Measurements from ENCODE around the gene STMP1. TPM values are rescaled to one million over a fixed set of nuclear protein-coding genes. Genes with fewer than 3 reads are reported as not detected.
A peak's percentile ranks its signal among the peaks of the same experiment; 100 is the strongest.

STMP1 gene
- total and polyA plus RNA-seq, 7 donors, result 17.1 to 42.0 (median 25.1) TPM

GRCh38 chr7:135709508-135709907, 47.2 kb downstream of the STMP1 start:
- Histone ChIP-seq H3K4me3 (no peak overlapping the region), H3K36me3 (ENCODE audit: insufficient read depth in 1 of 2, low read depth in 1 of 2) (no peaks in the 10 kb centered on the region), H3K9me3 (no peaks in the 10 kb centered on the region), H3K27me3 (ENCODE audit: insufficient read depth in 3 of 3, low read length in 2 of 3) (no peaks in the 10 kb centered on the region), H3K4me1 (no peaks in the 10 kb centered on the region), H3K27ac (no peak overlapping the region)
- ATAC-seq, result no peak
- no peak for DNase-seq
- no peak for TF ChIP-seq CTCF (IDR thresholded peaks at IDR 0.05)
- intact Hi-C loops (cut with DNase I), result loop anchor here in 1 of 2 donors (5.0 kb wide), 1 partner anchor 37 kb away; no protein-coding TSS in a partner anchor
- WGBS, 3 donors, result 92 to 93% (median 92%) methylated on average over 3 of the region's 3 CpGs

- Histone ChIP-seq H3K9me3 (no peaks in the 10 kb centered on the region), H3K4me3 (no peak overlapping the region), H3K27ac (no peak overlapping the region), H3K27me3 (ENCODE audit: insufficient read depth in 3 of 3, low read length in 2 of 3) (no peaks in the 10 kb centered on the region), H3K36me3 (ENCODE audit: insufficient read depth in 1 of 2, low read depth in 1 of 2) (no peaks in the 10 kb centered on the region), H3K4me1 (no peaks in the 10 kb centered on the region)
- DNase-seq (no peak), ATAC-seq (peak in 2 of 4 donors; percentile 42 to 54)
- TF ChIP-seq CTCF (IDR thresholded peaks at IDR 0.05), result peak; percentile 53
- intact Hi-C loops (cut with DNase I), result no loop called here
- WGBS, 3 donors, result 48 to 50% (median 49%) methylated on average over 10 to 11 of the region's 11 CpGs
Observed at GRCh38 chr7:135710417-135711138, 48.3 kb downstream of the STMP1 start.

GRCh38 chr7:135711139-135711469, 48.8 kb downstream of the STMP1 start:
- DNase-seq, result no peak
- H3K27ac ChIP-seq, result no peak overlapping the region
- 55 to 62% (median 60%) methylated on average over 8 of the region's 8 CpGs for WGBS, 3 donors
- TF ChIP-seq CTCF (IDR thresholded peaks at IDR 0.05), result no peak
- H3K27me3 ChIP-seq (ENCODE audit: insufficient read depth in 3 of 3, low read length in 2 of 3), result no peaks in the 10 kb centered on the region
- H3K36me3 ChIP-seq (ENCODE audit: insufficient read depth in 1 of 2, low read depth in 1 of 2), result no peaks in the 10 kb centered on the region
- H3K4me3 ChIP-seq, result no peak overlapping the region
- no peak for ATAC-seq
- no peaks in the 10 kb centered on the region for H3K9me3 ChIP-seq
- H3K4me1 ChIP-seq, result no peaks in the 10 kb centered on the region
- intact Hi-C loops (cut with DNase I), result no loop called here

GRCh38 chr7:135712182-135712782, 50.0 kb downstream of the STMP1 start:
- no peak overlapping the region for H3K27ac ChIP-seq
- H3K27me3 ChIP-seq (ENCODE audit: insufficient read depth in 3 of 3, low read length in 2 of 3), result no peaks in the 10 kb centered on the region
- intact Hi-C loops (cut with DNase I), result no loop called here
- DNase-seq (no peak), ATAC-seq (no peak)
- H3K9me3 ChIP-seq, result no peaks in the 10 kb centered on the region
- H3K4me3 ChIP-seq, result no peak overlapping the region
- no peaks in the 10 kb centered on the region for H3K4me1 ChIP-seq
- H3K36me3 ChIP-seq (ENCODE audit: insufficient read depth in 1 of 2, low read depth in 1 of 2), result no peaks in the 10 kb centered on the region
- WGBS, 3 donors, result 59 to 64% (median 60%) methylated on average over 4 of the region's 4 CpGs
- TF ChIP-seq CTCF (IDR thresholded peaks at IDR 0.05), result no peak

Data from psoas muscle (tissue), 8 donors.